K562 (cell line): ENCODE data around the gene POPDC2.

Experiments
- EZH2 ChIP-seq: IDR thresholded peaks from 2 replicates; pipeline ENCODE4 v1.6.1; 2012; ENCODE audit warnings: low read depth, mild to moderate bottlenecking, inconsistent platforms, low read length, borderline replicate concordance
- FIP1L1 ChIP-seq: fragments of 200-400 bp; formaldehyde crosslinking; IDR thresholded peaks from 2 replicates; pipeline ENCODE4 v1.6.1; 2018; ENCODE audit warnings: mild to moderate bottlenecking, low read depth, low read length; ENCODE audit not compliant: poor library complexity, severe bottlenecking
- MTA3 ChIP-seq: fragments of 450-650 bp; formaldehyde crosslinking; IDR thresholded peaks from 2 replicates; pipeline ENCODE4 v1.6.1; 2017; ENCODE audit warnings: mild to moderate bottlenecking, borderline replicate concordance
- NONO ChIP-seq, 2 experiments: fragments of 200-400 bp in 1 of 2; fragments of 450-650 bp in 1 of 2; formaldehyde crosslinking in 1 of 2; IDR thresholded peaks; 2 replicates each; pipeline ENCODE4 v1.6.1; 2017; ENCODE audit warnings: low read depth in 2 of 2, mild to moderate bottlenecking in 2 of 2, moderate library complexity in 2 of 2, low read length in 1 of 2
- ZNF263 ChIP-seq: sonication (generic); formaldehyde crosslinking; IDR thresholded peaks from 2 replicates; pipeline ENCODE4 v1.8.0; 2022; ENCODE audit warnings: mild to moderate bottlenecking, missing genetic modification reagents, borderline replicate concordance

DNA sequence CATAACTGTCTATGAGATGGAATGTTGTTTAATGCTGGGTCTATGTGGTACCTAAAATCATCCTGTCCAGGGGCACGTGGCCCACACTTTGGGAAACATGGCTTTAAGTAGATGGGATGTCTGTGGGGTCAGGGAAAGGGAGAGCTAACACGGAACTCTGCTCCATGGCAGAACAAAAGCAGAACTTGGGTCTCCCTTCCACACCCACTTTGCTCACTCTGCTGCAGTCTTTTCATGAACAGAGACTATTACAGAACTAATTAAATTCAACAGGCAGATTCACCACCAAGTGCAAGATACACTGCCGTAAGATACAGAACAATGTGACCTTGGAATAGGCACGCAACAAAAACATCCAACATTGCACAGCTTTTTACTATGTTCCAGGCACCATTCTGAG, 28.2 kb downstream of the POPDC2 start:
- TF ChIP-seq NONO (IDR thresholded peaks at IDR 0.05; ENCODE audit: low read depth in 2 of 2, low read length in 1 of 2) (no peak), ZNF263 (CRISPR knock-in tag) (no peak), EZH2 (no peak), FIP1L1 (no peak), MTA3 (no peak)
